ENCODE results near the gene UBE2Q1.

DNA sequence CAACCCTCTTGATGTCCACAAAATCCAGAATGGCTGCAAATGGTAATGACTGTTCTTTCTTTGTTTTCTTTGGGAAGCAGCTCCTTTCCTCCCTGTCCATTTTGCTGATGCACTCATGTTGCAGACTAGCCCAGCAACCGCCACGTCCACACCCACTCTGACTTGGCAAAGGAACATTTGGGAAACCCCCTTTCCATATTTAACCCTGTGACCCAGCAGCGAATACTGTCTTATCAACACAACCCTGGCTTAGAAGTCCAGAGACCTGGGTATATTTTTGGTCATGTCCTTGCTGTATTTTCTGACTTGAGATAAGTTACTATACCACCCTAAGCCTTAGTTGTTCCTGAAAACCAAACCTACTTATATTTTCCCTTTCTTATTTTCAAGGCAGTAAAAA, 38.1 kb downstream of the UBE2Q1 start:
- TF ChIP-seq POLR2AphosphoS5 (IDR thresholded peaks at IDR 0.05) (no peak), POLR2A (IDR thresholded peaks at IDR 0.05) (no peak)
